HG02798 (cell line): ENCODE data around the gene PHF2.

Experiments used
- ATAC-seq: cut with Tn5 transposase; IDR thresholded peaks from one replicate; pipeline ENCODE4 v1.9.1; 2021; ENCODE audit warnings: mild to moderate bottlenecking; ENCODE audit not compliant: unreplicated experiment, poor library complexity

PHF2 gene

GRCh38 chr9:93726147-93726546 lies 149.8 kb downstream of the PHF2 start:
- no peak for ATAC-seq
